GM12878 (cell line): ENCODE results near the gene PTPN5. TPM values are rescaled to one million over a fixed set of nuclear protein-coding genes. Genes with fewer than 3 reads are reported as not detected.

ENCODE experiments used
- ATAC-seq: fragments of 200-7000 bp; cut with Tn5 transposase; 3 replicates; pipeline ENCODE4 v1.9.1; 2020; ENCODE audit warnings: mild to moderate bottlenecking, moderate library complexity
- BruUV-seq: library from RNA; stranded (reverse); fragments of 400-500 nt; replicated peaks from 2 replicates; lab custom pipeline; 2021; lab: Mats Ljungman, UMichigan
- CTCF ChIA-PET: fragments of 300-600 bp; sonication (Branson Sonifier 250); formaldehyde crosslinking; extraction: SDS; loops from one replicate; lab custom pipeline; 2021; ENCODE audit warnings: inconsistent platforms; lab: Yijun Ruan, JAX
- POLR2A ChIA-PET: fragments of 350-600 bp; formaldehyde crosslinking; extraction: SDS; loops from one replicate; lab custom pipeline; 2021; ENCODE audit warnings: inconsistent platforms; lab: Charles Lee
- RAD21 ChIA-PET: fragments of 300-600 bp; sonication (Branson Sonifier 250); formaldehyde crosslinking; loops from one replicate; lab custom pipeline; 2023; ENCODE audit warnings: antibody characterized with exemption; ENCODE audit not compliant: unreplicated experiment; lab: Charles Lee
- SMC1A ChIA-PET: fragments of 300-600 bp; sonication (Branson Sonifier 250); formaldehyde crosslinking; loops from one replicate; lab custom pipeline; 2023; ENCODE audit not compliant: unreplicated experiment, uncharacterized antibody; lab: Charles Lee
- DNase-seq: peaks from one replicate; pipeline ENCODE4 v3.0.0-alpha.2; 2011; ENCODE audit warnings: low read depth, low spot score
- FAIRE-seq: peaks from 3 replicates; lab custom pipeline; 2011; peaks lifted over from hg19 to GRCh38; lab: Jason Lieb, UNC
- H2AFZ ChIP-seq: 2 replicates; pipeline ENCODE4 v1.6.0; 2011; ENCODE audit warnings: low read depth, low read length, control low read depth; ENCODE audit not compliant: control insufficient read depth
- H3K27ac ChIP-seq: 2 replicates; pipeline ENCODE4 v1.5.1; 2011; ENCODE audit warnings: control low read depth; ENCODE audit not compliant: control insufficient read depth, insufficient read depth
- H3K27me3 ChIP-seq, 2 experiments: replicated peaks in 1 of 2; 2 replicates each; pipeline versions ENCODE4 v1.6.0 to v1.6.1; 2011; ENCODE audit warnings: low read length in 1 of 2; ENCODE audit not compliant: control insufficient read depth in 2 of 2, insufficient read depth in 2 of 2
- H3K36me3 ChIP-seq, 2 experiments: 2 replicates each; pipeline ENCODE4 v1.5.1; 2011; ENCODE audit warnings: low read length in 1 of 2; ENCODE audit not compliant: control insufficient read depth in 2 of 2, insufficient read depth in 2 of 2
- H3K4me1 ChIP-seq: 2 replicates; pipeline ENCODE4 v1.6.1; 2011; ENCODE audit warnings: mild to moderate bottlenecking, low read length, moderate library complexity, mixed read lengths; ENCODE audit not compliant: control insufficient read depth, insufficient read depth
- H3K4me2 ChIP-seq: 2 replicates; pipeline ENCODE4 v1.6.0; 2011; ENCODE audit warnings: control low read depth; ENCODE audit not compliant: control insufficient read depth, insufficient read depth
- H3K4me3 ChIP-seq: fragments of 200-600 bp; sonication (generic); 2 replicates; pipeline ENCODE4 v1.5.1; 2016
- H3K79me2 ChIP-seq: 2 replicates; pipeline ENCODE4 v1.6.0; 2011; ENCODE audit warnings: low read length; ENCODE audit not compliant: control insufficient read depth, insufficient read depth
- H3K9ac ChIP-seq: 2 replicates; pipeline ENCODE4 v1.8.0; 2011; ENCODE audit warnings: low read length, control low read depth, mixed read lengths; ENCODE audit not compliant: control insufficient read depth, insufficient read depth
- H3K9me3 ChIP-seq: replicated peaks from 3 replicates; pipeline ENCODE4 v1.5.1; 2011; ENCODE audit warnings: mild to moderate bottlenecking, low read length; ENCODE audit not compliant: control insufficient read depth, insufficient read depth
- H4K20me1 ChIP-seq: 2 replicates; pipeline ENCODE4 v1.6.0; 2011; ENCODE audit not compliant: control insufficient read depth, insufficient read depth
- BMI1 ChIP-seq: fragments of 450-650 bp; IDR thresholded peaks from 2 replicates; pipeline ENCODE4 v1.6.1; 2016; ENCODE audit warnings: mild to moderate bottlenecking, moderate library complexity, borderline replicate concordance
- CBFB ChIP-seq: IDR thresholded peaks from 2 replicates; pipeline ENCODE4 v1.6.1; 2016; ENCODE audit warnings: antibody characterized with exemption, low read depth
- CHD4 ChIP-seq: fragments of 200-600 bp; sonication (generic); IDR thresholded peaks from 2 replicates; pipeline ENCODE4 v1.6.1; 2016; ENCODE audit warnings: mild to moderate bottlenecking
- RCOR1 ChIP-seq: conservative IDR thresholded peaks from 2 replicates; pipeline ENCODE4 v1.6.1; 2012; ENCODE audit warnings: low read depth, low read length, improper control_type of control experiment
- RUNX3 ChIP-seq: IDR thresholded peaks from 2 replicates; pipeline ENCODE4 v1.6.1; 2012; ENCODE audit warnings: low read length, inconsistent platforms
- SMAD5 ChIP-seq: IDR thresholded peaks from 2 replicates; pipeline ENCODE4 v1.6.1; 2016; ENCODE audit warnings: antibody characterized with exemption, low read depth
- SRF ChIP-seq, 2 experiments: IDR thresholded peaks; 2 replicates each; pipeline ENCODE4 v1.6.1; 2011; ENCODE audit warnings: low read depth in 2 of 2, low read length in 2 of 2, mild to moderate bottlenecking in 1 of 2, moderate library complexity in 1 of 2
- TARDBP ChIP-seq: IDR thresholded peaks from 2 replicates; pipeline ENCODE4 v1.6.1; 2016; ENCODE audit warnings: borderline replicate concordance
- WRNIP1 ChIP-seq: IDR thresholded peaks from 2 replicates; pipeline ENCODE4 v1.6.1; 2011; ENCODE audit warnings: low read depth, low read length, improper control_type of control experiment, borderline replicate concordance
- ZNF274 ChIP-seq: IDR thresholded peaks from one replicate; pipeline ENCODE4 v1.8.0; 2011; ENCODE audit not compliant: insufficient read length, insufficient read depth
- ZZZ3 ChIP-seq: IDR thresholded peaks from 2 replicates; pipeline ENCODE4 v1.6.1; 2011; ENCODE audit warnings: low read depth; ENCODE audit not compliant: control insufficient read depth, insufficient read length
- WGBS: methylation state at CpG from one replicate; pipeline ENCODE4 v1.1.6; 2016; ENCODE audit warnings: low lambda C conversion rate; ENCODE audit not compliant: insufficient replicate concordance, insufficient coverage; ENCODE audit errors: missing lambda C conversion rate; 5-methylcytosine and 5-hydroxymethylcytosine counted together
- in situ Hi-C: fragments of 300-500 bp; cut with MboI; formaldehyde crosslinking; loops from 9 replicates; pipeline ENCODE4 v1.14.3; 2018; ENCODE audit warnings: mixed read lengths
- intact Hi-C: fragments of 100-400 bp; cut with micrococcal nuclease; formaldehyde crosslinking; loops from one replicate; pipeline ENCODE4 v1.14.2; 2022; ENCODE audit not compliant: unreplicated experiment
- polyA plus RNA-seq, 11 experiments: library from polyadenylated mRNA; depleted of rRNA in 4 of 11; unstranded in 6 of 11; stranded (reverse) in 5 of 11; fragments of >200 nt; fragmentation: Nextera tagmentation in 4 of 11; fragmentation: Illumina TruSeq in 1 of 11; extraction: Ambion mirVana in 4 of 11; extraction: Trizol in 1 of 11; gene quantifications; 1 replicate in 1 of 11; 2 replicates in 10 of 11; pipeline versions ENCODE4 v1.2.1 to v1.2.3, GENCODE V29; 2011 to 2016; ENCODE audit warnings: inconsistent platforms in 2 of 11, missing spikeins in 2 of 11, low read depth in 1 of 11
- total RNA-seq, 4 experiments: library from RNA; depleted of rRNA in 3 of 4; stranded (reverse); fragments of >200 nt in 3 of 4; fragmentation: Illumina TruSeq in 1 of 4; extraction: Trizol in 1 of 4; gene quantifications; 2 replicates each; pipeline versions ENCODE4 v1.2.1 to v1.2.3, GENCODE V29; 2013 to 2021
- TF ChIP-seq, protein P1 (sequence below): IDR thresholded peaks from 2 replicates; pipeline ENCODE4 v1.6.1; 2012; ENCODE audit warnings: low read depth, low read length, improper control_type of control experiment
- TF ChIP-seq, protein P2 (sequence below): fragments of 450-650 bp; IDR thresholded peaks from 2 replicates; pipeline ENCODE4 v1.6.1; 2014; ENCODE audit warnings: mild to moderate bottlenecking
- TF ChIP-seq, protein P3 (sequence below): IDR thresholded peaks from 2 replicates; pipeline ENCODE4 v1.6.1; 2012; ENCODE audit warnings: low read depth, low read length, improper control_type of control experiment

The PTPN5 gene
- total and polyA plus RNA-seq, 10 of the 15 experiments (the other 5 are each of a cell fraction or from before 2014, with no cell fraction given): 0.04 to 0.06 (median 0.05) TPM; not detected in 7

DNA sequence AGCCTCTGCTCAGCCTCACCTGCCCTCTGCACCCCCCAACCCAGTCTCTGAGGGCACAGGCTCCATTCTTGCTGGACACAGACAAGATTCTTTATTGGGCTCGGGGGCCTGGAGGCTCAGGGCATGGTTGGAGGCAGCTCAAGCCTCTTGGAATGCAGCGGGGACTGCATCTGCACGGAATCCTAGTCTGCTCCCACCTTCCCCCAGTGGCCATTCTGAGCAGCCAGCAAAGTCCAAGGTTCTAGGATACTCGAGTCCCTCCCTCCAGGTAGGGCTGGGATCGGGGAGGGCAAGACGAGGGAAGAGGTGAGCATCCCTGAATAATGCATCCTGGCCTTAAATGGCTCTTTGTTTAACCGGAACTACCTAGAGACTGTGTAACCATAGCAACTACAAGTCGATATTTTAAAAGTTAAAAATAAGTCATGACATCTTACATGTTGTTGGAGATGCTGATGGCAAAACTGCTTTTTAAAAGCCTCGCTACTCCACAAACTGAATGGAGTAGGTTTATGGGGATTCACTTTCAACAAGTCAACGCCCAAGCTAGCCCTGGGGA lies 54.9 kb downstream of the PTPN5 start:
- no peak overlapping the region for H3K4me2 ChIP-seq
- H3K4me3 ChIP-seq: no peak overlapping the region
- 40% methylated on average over 10 of the region's 10 CpGs for WGBS
- FAIRE-seq (no peak), ATAC-seq (no peak)
- TF ChIP-seq SRF (IDR thresholded peaks at IDR 0.05; ENCODE audit: low read depth in 2 of 2, low read length in 2 of 2) (peak in 1 of 2 experiments; percentile 39; a peak in 1 of 4 replicates), CBFB (no peak)
- TF ChIP-seq, all 136 proteins: peak for 1
- Histone ChIP-seq H3K27ac (no peak overlapping the region), H2AFZ (no peak overlapping the region), H3K4me1 (peaks cover 3% of the 10 kb centered on the region), H3K79me2 (no peaks in the 10 kb centered on the region), H3K9ac (no peak overlapping the region), H3K36me3 (no peaks in the 10 kb centered on the region), H3K9me3 (no peaks in the 10 kb centered on the region), H4K20me1 (no peaks in the 10 kb centered on the region), H3K27me3 (no peaks in the 10 kb centered on the region)
- ChIA-PET CTCF (interaction anchor here (1.4 to 19.6 kb wide), 3 partner anchors 9 to 24 kb away, joined by 8 to 494 read pairs (median 60); partner anchors contain the start of gene IGSF22), RAD21 (interaction anchor here (1.7 kb wide), 1 partner anchor 15 kb away, joined by 5 read pairs; no protein-coding TSS in a partner anchor), SMC1A (interaction anchor here (0.9 to 2.0 kb wide), 3 partner anchors 28 to 268 kb away, joined by 3 to 7 read pairs (median 3); no protein-coding TSS in a partner anchor), POLR2A (no interaction called here)
- no peak for DNase-seq
- in situ Hi-C loops: loop anchor here (10.0 kb wide), 1 partner anchor 58 kb away; the partner anchor contains the start of gene PTPN5
- intact Hi-C loops: no loop called here
- BruUV-seq: no TSS peak

DNA sequence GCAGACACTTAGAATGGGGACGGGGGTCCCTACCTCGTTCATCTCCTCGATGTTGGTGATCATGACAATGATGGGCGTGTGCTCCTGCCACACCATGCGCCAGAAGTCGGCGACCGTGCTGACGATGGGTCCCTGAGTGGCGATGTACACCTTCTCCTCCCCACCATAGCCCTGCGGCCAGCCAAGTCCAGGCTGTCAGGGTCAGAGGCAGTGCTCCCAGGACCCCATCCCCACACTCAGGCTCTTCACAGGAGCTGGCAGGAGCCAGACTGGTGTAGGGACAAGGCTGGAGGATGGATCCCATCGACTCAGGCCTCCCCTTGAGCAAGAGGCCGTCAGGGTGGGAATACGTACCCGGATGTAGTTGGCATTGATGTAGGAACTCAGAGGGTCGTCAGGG lies 58.4 kb downstream of the PTPN5 start:
- no peak overlapping the region for H3K27ac ChIP-seq
- H4K20me1 ChIP-seq: no peaks in the 10 kb centered on the region
- CTCF ChIA-PET: interaction anchor here (0.9 to 19.6 kb wide), 10 partner anchors 10 to 489 kb away, joined by 3 to 494 read pairs (median 18); no protein-coding TSS in a partner anchor
- DNase-seq (no peak), FAIRE-seq (no peak), ATAC-seq (no peak)
- H3K36me3 ChIP-seq: no peaks in the 10 kb centered on the region
- RAD21 ChIA-PET: interaction anchor here (0.8 to 3.8 kb wide), 5 partner anchors 11 to 192 kb away, joined by 3 to 31 read pairs (median 3); no protein-coding TSS in a partner anchor
- no peak overlapping the region for H2AFZ ChIP-seq
- SMC1A ChIA-PET: interaction anchor here (1.1 to 3.3 kb wide), 10 partner anchors 9 to 193 kb away, joined by 3 to 34 read pairs (median 9); no protein-coding TSS in a partner anchor
- H3K79me2 ChIP-seq: no peaks in the 10 kb centered on the region
- H3K4me1 ChIP-seq: peaks cover 8% of the 10 kb centered on the region
- no TSS peak for BruUV-seq
- intact Hi-C loops (loop anchor here (2.0 kb wide), 2 partner anchors 70 to 618 kb away; no protein-coding TSS in a partner anchor), in situ Hi-C loops (loop anchor here (10.0 kb wide), 1 partner anchor 62 kb away; the partner anchor contains the start of gene PTPN5)
- no peak overlapping the region for H3K4me2 ChIP-seq
- no peaks in the 10 kb centered on the region for H3K9me3 ChIP-seq
- H3K27me3 ChIP-seq: no peaks in the 10 kb centered on the region
- no peak overlapping the region for H3K9ac ChIP-seq
- 57% methylated on average over 16 of the region's 16 CpGs for WGBS
- H3K4me3 ChIP-seq: no peak overlapping the region
- POLR2A ChIA-PET: no interaction called here
- TF ChIP-seq RCOR1: no peak
- TF ChIP-seq TARDBP: no peak
- TF ChIP-seq RUNX3: no peak
- no peak for TF ChIP-seq ZNF274
- no peak for TF ChIP-seq SMAD5
- TF ChIP-seq, protein P1, sequence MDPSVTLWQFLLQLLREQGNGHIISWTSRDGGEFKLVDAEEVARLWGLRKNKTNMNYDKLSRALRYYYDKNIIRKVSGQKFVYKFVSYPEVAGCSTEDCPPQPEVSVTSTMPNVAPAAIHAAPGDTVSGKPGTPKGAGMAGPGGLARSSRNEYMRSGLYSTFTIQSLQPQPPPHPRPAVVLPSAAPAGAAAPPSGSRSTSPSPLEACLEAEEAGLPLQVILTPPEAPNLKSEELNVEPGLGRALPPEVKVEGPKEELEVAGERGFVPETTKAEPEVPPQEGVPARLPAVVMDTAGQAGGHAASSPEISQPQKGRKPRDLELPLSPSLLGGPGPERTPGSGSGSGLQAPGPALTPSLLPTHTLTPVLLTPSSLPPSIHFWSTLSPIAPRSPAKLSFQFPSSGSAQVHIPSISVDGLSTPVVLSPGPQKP: no peak
- no peak for TF ChIP-seq CHD4
- no peak for TF ChIP-seq ZZZ3
- TF ChIP-seq, protein P2, sequence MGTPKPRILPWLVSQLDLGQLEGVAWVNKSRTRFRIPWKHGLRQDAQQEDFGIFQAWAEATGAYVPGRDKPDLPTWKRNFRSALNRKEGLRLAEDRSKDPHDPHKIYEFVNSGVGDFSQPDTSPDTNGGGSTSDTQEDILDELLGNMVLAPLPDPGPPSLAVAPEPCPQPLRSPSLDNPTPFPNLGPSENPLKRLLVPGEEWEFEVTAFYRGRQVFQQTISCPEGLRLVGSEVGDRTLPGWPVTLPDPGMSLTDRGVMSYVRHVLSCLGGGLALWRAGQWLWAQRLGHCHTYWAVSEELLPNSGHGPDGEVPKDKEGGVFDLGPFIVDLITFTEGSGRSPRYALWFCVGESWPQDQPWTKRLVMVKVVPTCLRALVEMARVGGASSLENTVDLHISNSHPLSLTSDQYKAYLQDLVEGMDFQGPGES: no peak
- TF ChIP-seq, protein P3, sequence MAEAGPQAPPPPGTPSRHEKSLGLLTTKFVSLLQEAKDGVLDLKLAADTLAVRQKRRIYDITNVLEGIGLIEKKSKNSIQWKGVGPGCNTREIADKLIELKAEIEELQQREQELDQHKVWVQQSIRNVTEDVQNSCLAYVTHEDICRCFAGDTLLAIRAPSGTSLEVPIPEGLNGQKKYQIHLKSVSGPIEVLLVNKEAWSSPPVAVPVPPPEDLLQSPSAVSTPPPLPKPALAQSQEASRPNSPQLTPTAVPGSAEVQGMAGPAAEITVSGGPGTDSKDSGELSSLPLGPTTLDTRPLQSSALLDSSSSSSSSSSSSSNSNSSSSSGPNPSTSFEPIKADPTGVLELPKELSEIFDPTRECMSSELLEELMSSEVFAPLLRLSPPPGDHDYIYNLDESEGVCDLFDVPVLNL: no peak
- no peak for TF ChIP-seq WRNIP1
- no peak for TF ChIP-seq BMI1
